Stimulated activated CD4-positive, alpha-beta T cell treated with anti-CD3 and anti-CD28 coated beads, TNF-alpha, amount 100 ng/mL, for 48 hours (primary cell): ENCODE results near the gene PGC.
"Not testable (repeated sequence)": the region's sequence is repeated elsewhere in the genome, so short reads cannot be mapped to it uniquely, and the experiment has no call there.

Experiments
- DNase-seq, 3 donors: peaks; one replicate each; pipeline ENCODE4 v3.0.0-alpha.2; 2020; ENCODE audit warnings: low read depth in 3 of 3

The PGC gene

DNA sequence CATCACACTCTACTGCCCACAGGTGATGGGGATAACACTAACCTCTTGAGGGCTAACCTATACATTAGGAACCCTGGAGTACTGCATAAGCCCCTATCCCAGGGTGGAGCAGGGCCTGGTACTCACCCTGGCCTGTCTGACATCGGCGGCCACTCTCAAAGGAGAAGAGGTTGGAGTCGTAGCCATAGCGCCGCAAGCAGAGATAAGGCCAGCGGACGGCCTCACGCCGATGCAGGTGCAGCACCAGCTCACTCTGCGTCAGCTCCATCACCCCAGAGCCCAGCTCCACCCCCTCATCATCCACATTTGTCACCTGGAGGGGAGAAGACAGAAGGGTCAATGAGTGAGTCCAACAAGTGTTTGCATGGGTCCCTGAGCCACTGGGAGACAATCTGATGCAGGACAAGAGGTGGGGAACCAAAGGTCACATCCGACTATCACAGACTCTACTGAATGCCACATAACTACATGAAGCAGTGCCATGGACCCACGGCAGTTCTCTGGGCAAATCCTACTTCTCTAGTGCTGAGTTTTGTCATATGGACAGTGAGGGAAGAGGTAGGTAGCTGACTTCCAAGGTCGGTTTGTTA lies 28.2 kb upstream of the PGC start:
- no peak for DNase-seq

DNA sequence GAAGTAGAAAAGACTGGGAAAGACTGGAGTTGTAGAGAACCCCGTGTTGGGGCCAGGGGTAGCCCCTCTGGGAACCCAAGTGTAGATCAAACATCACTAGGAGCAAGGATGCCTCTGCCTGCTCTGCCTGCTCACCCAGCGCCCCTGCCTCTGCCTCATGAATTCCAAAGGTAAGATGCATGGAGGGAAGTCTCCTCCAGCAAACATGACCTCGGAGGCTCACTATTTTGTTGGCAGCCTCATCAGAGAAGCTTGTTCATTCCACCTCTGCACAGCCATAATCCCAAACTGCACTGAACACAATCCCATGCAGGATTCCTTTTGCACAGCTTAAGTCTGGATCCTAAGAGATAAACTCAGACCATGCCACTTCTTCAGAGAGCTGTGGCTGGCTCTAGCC lies 27.6 kb upstream of the PGC start:
- DNase-seq = no peak

DNA sequence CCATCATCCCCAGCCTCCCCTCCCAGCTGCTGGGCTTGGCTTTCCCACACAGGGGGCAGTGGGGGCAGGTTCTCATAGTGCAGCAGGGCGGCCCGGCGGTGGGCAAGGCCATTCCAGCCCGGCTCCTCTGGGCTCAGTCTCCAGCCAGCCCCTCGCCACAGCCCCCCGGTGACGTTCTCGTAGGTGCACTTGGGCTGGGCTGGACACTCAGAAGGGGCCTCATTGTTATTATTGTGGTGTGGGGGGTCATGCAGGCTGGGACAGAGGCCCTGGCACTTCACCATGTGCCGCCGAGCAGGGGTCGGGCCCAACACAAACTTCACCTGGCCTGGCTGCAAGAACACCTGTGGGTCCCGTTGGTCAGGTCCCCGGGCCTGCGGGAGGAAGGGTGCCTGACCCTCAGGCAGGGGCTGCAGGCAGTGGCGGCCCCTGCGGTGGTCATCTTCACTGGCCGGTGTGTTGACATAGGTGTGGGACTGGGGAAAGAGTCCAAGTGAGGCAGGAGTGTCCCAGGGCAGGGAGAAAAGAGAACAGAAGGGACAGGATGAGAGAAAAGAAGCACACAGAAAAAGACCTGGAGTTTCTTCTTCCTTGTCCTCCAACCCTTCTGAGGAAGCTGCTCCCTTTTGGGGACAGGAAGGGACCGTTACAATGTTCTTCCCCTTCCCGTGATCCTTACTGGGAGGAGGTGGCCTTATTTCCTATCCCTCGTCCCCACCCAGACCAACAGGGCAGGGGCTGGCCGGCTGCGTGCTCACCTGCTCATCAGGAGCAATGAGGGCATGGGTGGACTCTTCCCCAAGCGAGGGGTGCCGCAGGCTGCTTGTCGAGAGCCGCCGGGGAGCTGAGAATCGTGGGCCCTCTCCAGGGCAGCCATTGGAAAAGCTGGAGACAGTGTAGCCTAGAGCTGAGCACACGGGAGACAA lies 24.1 kb upstream of the PGC start:
- DNase-seq = no peak

DNA sequence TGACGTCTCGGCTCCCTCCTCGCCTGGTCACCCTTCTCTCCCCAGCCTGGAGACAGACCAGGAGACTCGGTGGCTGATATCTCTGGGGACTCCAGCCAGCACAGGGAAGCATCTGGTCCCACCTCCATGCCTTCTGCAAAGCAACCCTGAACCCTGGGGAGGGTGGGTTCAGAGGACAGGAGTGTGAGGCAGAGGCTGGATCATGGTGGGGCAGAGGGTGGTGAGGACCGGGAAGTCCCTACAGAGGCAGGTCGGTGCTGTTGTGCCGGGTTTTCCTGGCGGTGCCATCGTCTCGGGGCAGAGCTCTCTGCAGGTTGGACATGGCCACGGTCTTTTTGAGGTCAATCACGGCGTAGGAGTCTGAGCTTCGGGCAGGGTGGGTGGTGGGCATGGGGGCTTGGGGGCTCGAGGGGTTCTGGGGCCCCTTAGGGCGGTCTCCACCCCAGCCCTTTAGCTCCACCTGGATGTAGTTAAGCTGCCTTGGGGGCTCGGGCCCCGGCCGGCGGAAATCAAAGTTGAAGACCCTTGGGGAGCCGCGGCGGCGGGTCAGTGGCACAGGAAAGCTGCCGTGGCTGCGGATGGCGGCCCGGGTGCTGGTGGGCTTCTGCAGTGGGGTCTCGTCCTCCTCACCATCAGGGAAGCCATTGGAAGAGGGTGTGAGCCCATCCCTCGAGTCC lies 23.3 kb upstream of the PGC start:
- no peak for DNase-seq

DNA sequence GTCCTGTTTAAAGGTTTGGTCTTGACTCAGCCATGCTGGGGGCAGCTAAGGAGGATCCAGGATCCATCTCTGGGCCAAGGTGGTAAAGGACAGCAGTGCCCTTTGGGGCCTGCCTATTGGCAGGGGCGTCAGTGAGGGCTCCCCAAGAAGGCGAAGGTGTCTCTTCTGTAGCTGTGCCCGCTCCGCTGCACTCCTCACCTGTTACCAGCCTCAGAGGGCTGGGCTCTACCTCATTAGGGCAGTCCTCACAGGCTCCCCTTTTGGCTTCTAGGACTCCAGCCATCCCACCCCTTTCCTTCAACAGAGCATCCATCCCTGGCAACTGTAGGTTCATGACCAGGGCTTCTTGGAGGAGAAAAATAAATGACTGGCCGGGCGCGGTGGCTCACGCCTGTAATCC lies 22.2 kb upstream of the PGC start:
- DNase-seq = no peak

DNA sequence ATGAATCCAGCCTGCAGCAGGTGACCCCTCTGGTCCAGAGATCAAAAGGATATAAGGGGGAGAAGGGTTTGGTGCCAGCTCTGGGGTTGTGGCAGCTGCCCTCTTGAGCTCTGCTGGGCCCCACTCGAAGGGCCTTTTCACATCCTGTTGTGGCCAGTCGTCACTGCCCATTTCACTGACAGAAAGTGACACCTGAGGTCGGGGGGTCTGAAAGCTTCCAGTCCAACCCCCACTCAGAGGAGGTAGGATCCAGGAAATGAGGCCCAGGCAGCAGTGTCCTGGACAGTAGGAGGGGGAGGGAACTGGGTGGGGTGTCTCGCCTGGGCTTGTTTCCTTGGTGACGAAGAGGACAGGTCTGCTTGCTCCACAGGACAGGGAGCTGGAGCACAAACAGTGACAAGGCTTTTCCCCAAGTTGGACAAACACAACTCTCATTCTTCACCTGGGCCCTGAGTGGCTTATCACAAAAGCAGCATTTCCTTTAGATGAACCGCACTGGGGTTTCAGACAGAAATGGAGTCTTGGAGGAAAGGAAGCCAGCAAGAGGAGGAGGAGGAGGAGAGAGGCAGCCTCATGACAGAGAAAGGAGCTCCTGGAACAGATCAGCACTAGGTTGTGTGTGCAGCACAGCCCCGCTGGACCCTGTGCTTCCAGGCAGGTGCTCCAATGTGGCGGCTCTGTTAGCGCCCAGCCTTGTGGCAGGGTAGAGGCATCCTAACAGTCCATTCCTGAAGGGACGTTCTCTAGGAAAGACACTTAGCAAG lies 21.5 kb upstream of the PGC start:
- no peak for DNase-seq

DNA sequence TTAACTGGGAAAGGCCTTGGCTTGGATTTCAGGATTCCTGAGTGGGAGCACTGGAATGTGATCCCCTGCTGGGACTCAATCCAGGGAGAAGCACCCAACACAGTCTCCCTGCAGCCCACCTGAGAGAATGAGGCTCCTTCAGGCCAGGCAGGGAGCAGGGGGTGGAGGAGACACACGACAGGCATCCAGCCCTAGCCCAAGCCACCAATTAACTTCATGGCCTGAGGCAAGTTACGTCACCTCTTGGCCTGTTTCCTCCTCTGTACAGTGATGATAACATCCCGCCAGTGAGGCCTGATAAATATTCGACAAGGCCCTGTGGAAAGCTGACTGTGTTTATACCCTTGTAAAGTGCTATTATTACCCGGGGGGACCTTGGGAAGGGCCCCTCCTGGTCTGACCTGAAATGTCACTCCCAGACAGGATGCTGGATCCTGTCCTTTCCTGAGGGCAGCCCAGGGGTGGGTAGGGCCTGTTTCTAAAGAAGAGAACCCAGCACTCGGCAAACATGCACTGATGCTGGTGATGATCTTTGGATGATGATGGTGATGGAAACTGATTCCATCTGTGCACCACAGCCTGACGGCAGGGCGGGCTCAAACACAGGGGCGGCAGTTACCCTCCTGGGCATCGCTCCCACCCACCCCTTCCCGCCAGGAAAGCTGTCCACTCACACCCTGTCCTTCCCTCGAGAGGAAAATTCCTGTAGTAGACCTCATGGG lies 20.1 kb upstream of the PGC start:
- DNase-seq = no peak

DNA sequence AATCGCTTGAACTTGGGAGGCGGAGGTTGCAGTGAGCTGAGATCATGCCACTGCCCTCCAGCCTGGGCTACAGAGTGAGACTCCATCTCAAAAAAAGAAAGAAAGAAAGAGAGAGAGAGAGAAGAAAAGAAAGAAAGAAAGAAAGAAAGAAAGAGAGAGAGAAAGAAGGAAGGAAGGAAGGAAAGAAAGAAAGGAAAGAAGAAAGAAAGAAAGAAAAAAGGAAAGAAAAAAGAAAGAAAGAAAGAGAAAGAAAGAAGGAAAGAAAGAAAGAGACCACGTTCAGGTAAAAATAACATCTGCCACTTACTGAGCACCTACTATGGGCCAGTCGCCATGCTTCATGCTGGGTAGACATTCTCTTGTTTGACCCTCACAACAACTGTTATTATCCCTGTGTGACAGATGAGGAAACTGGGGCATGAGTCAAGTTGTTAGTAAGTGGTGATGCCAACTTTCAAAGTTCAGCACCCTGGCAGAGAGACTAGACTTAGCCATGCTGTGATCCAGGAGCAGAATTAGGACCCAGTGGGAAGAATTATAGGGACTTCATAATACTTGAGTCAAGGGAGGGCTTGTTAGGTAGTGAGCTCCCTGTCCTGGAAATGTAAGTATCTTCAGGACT lies 19.0 kb upstream of the PGC start:
- not testable (repeated sequence) for DNase-seq

DNA sequence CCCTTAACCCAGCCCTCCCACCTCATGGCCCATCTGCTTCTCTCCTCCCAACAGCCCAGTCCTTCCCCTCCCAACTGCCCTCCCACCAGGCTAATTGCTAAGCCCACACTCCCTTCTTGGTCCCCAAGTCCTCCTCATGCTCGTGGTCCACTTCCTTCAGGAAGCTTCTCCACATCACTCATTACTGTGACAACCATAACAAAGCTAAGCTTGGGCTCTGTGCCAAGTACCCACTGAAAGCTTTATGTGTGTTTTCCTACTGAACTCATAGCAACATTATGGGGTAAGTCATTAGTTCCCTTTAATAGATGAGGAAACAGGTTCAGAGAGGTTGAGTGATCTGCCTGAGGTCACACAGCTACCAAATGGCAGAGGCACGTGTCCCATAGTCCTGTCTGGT lies 16.3 kb upstream of the PGC start:
- no peak for DNase-seq

DNA sequence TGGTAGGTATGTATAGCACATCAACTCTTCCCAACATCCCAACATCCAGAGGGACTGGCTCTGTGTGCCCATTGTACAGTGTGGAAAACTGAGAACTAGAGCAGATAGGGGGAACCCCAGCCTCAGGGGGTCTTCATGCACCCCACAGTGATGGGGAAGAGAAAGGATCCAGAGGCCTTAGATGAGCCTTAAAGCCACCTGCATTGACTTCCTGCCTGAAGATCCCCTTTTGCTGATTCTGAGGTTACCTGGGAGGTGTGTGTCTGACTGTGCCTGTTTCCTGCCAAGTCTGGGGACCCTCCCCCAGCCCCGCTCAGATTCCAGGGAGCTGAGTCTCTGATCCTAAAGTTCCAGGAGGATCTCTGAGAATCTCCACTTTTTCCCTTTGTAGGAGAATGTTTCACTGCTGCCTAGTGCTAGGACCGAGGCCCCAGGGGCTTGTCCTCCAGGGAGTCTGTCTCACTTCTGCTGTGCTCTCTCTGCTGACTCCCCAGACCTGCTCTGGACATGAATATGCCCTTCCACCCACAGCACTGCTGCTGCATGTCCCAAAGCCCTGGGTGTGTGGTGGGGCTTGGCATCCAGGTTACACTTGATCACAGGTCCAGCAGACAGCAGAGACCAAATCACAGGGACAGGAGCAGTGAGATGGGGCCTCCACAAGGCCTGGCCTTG lies 12.8 kb upstream of the PGC start:
- no peak for DNase-seq

DNA sequence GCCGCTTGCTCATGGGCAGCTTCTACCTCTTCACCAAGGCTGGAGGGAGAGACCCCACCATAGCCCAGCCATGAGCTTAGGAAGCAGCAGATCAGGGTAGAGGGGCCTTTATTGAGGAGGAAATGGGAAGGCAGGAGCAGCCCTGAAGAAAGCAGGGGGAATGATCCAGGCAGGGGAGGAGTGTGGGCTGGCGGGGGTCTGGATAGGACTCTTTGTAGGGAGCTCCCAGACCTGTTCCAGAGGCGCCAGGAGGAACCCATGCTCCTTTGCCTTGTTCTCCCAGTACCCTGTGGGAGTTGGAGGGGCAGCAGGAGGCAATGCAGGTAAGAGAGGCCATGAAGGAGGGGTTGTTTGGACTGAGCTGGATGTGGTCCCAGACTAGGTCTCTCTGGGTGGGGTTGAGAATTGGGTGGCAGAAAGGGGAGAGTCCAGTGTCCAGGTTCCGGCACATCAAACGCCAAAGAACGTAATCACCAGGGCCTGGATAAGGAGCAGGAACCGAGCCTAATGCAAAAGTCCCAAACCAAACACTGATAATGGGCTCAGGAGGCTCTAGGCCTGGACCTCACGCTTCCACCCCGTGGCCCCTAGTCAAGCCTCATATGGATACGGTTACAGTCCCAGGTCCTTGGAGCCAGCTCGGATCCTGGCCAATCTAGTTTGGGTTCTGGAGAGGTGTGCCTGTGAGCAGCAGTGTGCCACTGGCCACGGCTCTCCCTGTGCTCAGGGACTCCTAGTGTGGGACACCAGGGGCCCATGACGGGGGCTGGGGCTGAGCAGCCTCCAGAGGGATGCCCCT lies 12.1 kb upstream of the PGC start:
- DNase-seq = no peak

DNA sequence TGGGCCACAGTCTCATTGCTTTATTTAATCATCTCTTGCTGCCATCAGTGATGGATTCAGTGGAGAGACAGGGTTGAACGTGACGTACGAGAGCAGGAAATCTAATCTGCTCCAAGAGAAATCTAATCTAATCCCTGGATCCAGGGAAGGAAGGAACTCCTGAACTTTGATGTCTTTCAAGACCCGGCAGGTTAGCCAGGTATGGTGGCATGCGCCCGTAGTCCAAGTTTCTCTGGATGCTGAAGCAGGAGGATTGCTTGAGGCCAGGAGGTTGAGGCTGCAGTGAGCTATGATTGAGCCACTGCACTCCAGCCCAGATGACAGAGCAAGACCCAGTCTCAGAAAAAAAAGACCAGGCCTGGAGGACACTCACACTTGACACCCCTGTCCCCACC lies 11.4 kb upstream of the PGC start:
- no peak for DNase-seq

DNA sequence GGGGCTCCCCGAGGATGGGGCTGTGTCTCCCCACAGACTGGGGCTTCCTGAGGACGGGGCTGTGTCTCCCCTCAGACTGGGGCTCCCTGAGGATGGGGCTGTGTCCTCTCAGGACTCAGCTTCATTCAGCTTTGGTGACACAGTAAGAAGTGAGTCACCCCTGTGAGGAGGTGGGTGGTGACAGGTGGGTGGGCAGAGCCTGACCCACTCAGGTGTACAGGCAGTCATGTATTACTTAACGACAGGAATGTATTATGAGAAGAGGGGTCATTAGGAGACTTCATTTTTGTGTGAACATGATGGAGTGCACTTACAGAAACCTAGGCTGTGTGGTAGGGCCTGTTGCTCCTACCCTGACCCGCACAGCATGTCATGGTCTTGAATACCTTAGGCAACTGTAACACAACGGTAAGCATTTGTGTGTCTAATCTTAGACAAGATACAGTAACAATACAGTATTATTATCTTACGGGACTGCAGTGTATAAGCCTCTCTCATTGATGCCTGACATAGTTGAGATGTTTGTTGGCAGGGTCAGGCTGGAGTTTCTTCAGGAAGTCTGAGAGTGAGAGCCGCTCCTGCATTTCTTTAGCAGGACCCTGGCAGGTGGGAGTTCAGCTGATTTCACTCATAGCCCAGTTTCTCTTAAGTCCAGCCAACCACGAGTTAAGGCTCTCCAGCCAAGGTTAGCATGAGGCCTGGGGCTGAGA lies 10.9 kb upstream of the PGC start:
- no peak for DNase-seq

DNA sequence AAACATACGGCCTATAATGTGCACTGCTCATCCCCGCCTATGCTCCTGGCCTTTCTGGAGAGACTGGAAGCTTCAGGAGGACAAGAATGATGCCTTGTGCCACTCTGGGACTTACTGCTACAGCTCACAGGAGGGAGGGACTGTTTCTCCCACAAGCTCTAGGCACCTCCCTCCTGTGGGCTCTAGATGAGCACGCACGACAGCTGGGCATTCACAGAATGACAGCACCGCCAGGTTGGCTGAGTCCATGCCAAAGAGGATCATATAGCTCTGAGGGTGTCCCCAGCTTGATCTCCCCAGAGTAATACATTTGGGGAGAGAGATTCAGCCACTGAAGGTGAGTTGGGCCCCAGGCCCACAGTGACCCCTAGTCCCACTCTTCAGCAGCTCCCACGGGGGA lies 10.1 kb upstream of the PGC start:
- no peak for DNase-seq

DNA sequence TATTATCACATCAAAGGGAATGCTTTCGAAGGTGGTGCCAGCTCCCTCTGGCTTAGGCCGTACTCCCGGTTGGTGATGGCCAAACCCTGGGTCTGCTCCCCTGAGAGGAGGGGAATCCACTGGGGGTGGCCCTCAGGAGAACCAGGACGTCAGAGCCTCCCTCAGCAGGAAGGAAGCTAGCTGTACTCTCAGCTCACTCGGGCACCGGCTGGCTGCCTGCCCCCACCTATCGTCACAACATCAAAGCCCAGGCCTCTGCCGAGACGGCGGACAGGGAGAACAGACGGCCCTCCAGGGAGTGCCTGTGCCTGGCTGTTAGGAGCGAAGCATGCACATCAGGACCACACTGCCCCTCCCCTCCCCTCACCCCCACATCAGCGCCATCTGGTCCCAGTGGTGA lies 9.2 kb upstream of the PGC start:
- no peak for DNase-seq

DNA sequence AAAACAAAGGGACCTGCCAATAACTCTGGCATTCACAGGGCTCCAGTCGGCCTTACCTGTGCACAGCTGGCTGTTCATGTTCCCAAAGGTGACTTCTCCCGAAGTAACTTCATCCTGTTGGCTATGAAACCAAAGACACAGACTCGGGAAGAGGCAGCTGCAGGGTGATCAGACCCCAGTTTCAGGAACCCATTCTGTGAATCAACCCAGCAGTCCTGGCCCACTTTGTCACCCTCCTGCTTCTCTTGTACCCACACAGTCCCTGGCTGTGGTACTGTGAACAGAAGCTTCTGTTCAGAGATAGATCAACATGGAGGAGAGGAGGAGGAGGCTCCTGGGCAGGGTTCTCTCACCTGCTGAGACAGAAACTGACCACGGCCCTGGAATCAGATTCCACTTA lies 8.7 kb upstream of the PGC start:
- DNase-seq = no peak

DNA sequence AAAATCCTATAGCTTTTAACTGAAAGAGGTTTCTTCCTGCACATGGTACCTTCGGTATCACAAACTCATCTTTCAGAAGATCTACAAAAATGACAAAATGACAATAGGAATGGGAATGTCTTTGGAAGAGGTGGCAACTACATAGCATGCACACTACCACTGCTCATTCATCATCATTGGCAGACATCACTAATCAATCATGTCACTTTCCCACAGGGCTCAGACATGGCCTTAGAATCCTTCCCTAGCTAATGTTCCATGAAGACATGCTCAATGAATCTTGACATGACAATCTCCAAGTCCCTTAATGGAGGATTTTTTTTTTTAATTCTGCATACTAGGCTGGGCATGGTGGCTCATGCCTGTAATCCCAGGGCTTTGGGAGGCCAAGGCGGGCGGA lies 3.2 kb upstream of the PGC start:
- no peak for DNase-seq

DNA sequence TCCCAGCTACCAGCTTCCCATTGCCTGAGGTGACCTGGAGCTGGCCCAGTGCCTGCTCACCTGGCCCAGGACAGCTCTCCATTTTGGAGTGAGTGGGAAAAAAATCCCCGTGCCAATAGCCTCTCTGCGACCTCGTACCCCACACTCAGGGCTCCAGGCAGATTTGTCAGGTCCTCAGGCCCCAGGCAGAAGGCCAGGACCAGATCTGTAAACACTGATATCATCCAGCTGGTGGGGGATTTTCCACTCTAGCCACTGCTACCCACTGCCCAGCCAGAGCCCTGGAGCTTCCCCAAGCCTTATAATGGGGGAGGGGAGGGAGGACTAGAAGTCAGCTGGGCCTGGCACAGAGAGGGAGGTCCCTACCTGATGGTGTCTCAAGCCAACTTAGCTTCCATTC lies 1.3 kb upstream of the PGC start:
- no peak for DNase-seq

DNA sequence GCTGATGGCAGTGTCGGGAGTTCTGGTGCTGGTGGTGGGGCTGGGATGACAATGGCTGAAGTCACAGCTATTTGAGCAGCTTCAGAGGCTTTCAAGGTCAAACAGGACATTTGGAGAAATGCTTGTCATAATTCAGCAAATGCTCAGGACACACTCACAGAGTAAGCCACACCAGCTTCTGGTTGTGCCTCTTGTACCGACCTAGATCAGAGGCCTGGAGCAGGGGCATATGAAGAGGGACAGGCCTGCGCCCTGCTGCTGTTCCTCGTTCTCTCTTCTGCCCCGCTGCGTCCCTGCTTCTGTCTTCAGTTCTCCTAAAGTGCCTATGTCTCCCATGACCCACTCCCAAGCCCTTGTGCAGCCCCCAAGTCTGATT lies 893 bp upstream of the PGC start:
- no peak for DNase-seq
